ENCODE results near the gene PICALM.

Gene PICALM

DNA sequence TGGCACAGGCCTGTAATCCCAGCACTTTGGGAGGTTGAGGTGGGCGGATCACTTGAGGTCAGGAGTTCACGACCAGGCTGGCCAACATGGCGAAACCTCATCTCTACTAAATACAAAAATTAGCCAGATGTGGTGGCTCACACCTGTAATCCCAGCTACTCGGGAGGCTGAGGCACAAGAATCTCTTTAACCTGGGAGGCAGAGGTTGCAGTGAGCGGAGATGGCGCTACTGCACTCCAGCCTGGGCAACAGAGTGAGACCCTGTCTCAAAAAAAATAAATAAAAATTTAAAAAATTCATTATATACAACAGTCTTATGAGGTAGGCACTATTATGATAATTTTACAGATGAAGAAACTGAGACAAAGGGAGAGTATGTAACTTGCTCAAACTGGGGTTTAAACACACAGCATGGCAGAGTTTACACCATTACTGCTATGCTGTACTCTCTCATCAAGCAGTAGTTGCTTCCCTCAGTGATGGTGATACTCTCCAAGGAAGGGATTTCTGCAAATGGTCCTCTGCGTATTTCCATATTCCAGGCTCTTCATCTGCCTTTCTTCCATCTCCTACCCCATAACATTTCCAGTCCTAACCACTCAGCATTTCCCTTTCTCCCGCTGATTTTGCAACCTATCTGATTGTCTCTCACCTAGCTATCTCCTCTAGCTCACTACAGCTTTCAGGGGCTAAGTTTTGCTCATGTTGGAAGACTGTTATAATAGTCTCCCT is 118.4 kb downstream of the PICALM start:
- Histone ChIP-seq H3K4me3 (ENCODE audit: low read length) (no peak overlapping the region), H3K9me3 (ENCODE audit: control insufficient read depth, low read length) (no peaks in the 10 kb centered on the region), H3K36me3 (ENCODE audit: control insufficient read depth, insufficient read depth, low read length, severe bottlenecking) (peaks cover 13% of the 10 kb centered on the region), H3K9ac (ENCODE audit: low read length) (no peak overlapping the region), H3K4me1 (ENCODE audit: control insufficient read depth, insufficient read depth, low read length) (peaks cover 60% of the 10 kb centered on the region), H3K27me3 (replicated peaks; ENCODE audit: control insufficient read depth, insufficient read depth, low read length) (no peaks in the 10 kb centered on the region)
- DNase-seq (ENCODE audit: low read depth): no peak

- no peak overlapping the region for H3K4me3 ChIP-seq (ENCODE audit: low read length)
- H3K9ac ChIP-seq (ENCODE audit: low read length): no peak overlapping the region
- peaks cover 54% of the 10 kb centered on the region for H3K4me1 ChIP-seq (ENCODE audit: control insufficient read depth, insufficient read depth, low read length)
- no peaks in the 10 kb centered on the region for H3K27me3 ChIP-seq (replicated peaks; ENCODE audit: control insufficient read depth, insufficient read depth, low read length)
- no peak for DNase-seq (ENCODE audit: low read depth)
- H3K36me3 ChIP-seq (ENCODE audit: control insufficient read depth, insufficient read depth, low read length, severe bottlenecking): peaks cover 8% of the 10 kb centered on the region
- no peaks in the 10 kb centered on the region for H3K9me3 ChIP-seq (ENCODE audit: control insufficient read depth, low read length)
Measured at GRCh38 chr11:85949798-85950197, 119.1 kb downstream of the PICALM start.

- Histone ChIP-seq H3K36me3 (ENCODE audit: control insufficient read depth, insufficient read depth, low read length, severe bottlenecking) (peaks cover under 1% of the 10 kb centered on the region), H3K9me3 (ENCODE audit: control insufficient read depth, low read length) (no peaks in the 10 kb centered on the region), H3K27me3 (replicated peaks; ENCODE audit: control insufficient read depth, insufficient read depth, low read length) (no peaks in the 10 kb centered on the region), H3K9ac (ENCODE audit: low read length) (peak overlapping the region; percentile 79), H3K4me1 (ENCODE audit: control insufficient read depth, insufficient read depth, low read length) (peaks cover 46% of the 10 kb centered on the region), H3K4me3 (ENCODE audit: low read length) (no peak overlapping the region)
- no peak for DNase-seq (ENCODE audit: low read depth)
Measured at GRCh38 chr11:85948884-85949283, 120.0 kb downstream of the PICALM start.

DNA sequence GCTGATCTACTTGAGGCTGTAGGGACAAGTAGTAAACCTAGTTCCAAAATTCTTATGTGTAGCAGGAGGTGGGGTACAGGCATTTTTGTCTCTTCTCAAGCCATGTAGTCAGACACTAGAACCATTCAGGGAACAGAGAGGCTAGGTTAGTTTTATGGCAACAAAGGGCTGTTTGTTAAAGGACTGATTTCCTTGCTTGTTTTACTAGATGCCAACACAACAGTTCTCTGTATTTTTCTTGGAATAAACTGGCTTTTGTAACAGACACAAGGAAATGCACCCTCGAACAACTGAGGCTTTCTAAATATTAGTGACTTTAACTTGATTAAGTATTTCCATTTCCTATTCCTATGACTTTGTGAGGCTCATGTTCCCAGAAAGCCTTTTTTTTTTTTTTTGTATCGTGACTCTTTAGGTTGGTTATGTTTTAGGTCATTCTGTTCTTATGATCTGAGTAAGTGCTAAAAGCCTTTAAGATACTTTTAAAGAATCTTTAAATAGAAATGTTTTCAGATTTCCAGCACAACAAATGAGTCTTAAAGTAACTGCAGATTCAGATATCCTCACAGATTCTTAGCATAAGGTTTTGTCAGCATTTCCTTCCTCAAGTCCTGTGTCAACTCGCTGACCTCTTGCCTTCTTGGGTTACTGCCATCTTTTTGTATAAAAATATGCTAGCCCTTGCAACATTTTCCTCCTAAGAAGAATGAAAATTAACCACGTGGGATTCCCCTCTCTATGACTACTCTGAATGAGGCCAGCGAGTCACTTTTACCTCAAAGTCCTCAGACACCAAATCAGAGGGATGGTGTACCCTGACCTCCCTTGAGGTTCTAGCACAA is 121.2 kb downstream of the PICALM start:
- no peaks in the 10 kb centered on the region for H3K36me3 ChIP-seq (ENCODE audit: control insufficient read depth, insufficient read depth, low read length, severe bottlenecking)
- H3K9me3 ChIP-seq (ENCODE audit: control insufficient read depth, low read length): no peaks in the 10 kb centered on the region
- peaks cover 38% of the 10 kb centered on the region for H3K4me1 ChIP-seq (ENCODE audit: control insufficient read depth, insufficient read depth, low read length)
- peak; percentile 91 for DNase-seq (ENCODE audit: low read depth)
- no peaks in the 10 kb centered on the region for H3K27me3 ChIP-seq (replicated peaks; ENCODE audit: control insufficient read depth, insufficient read depth, low read length)
- peak overlapping the region; percentile 47 for H3K4me3 ChIP-seq (ENCODE audit: low read length)
- peak overlapping the region; percentile 79 for H3K9ac ChIP-seq (ENCODE audit: low read length)

DNA sequence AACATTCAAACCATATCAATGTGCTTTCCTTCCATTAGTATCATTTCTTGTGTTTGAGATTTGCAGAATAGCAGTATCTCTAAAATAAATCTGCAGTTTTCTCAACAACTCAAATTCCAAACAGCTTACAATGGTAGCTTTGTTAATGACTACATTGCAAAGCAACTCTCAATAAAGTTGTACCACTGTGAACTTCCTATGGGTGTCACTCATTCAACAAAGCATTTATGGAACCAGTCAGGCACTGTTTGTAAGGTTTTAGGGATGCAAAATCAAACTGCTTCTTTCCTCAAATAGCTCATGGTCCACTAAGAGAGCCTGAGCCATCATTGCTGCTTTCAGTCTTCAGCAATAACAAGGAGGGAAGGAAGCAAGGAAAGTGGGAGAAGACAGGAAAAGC is 122.7 kb downstream of the PICALM start:
- Histone ChIP-seq H3K27me3 (replicated peaks; ENCODE audit: control insufficient read depth, insufficient read depth, low read length) (no peaks in the 10 kb centered on the region), H3K4me1 (ENCODE audit: control insufficient read depth, insufficient read depth, low read length) (peaks cover 38% of the 10 kb centered on the region), H3K9me3 (ENCODE audit: control insufficient read depth, low read length) (no peaks in the 10 kb centered on the region), H3K9ac (ENCODE audit: low read length) (no peak overlapping the region), H3K36me3 (ENCODE audit: control insufficient read depth, insufficient read depth, low read length, severe bottlenecking) (no peaks in the 10 kb centered on the region), H3K4me3 (ENCODE audit: low read length) (no peak overlapping the region)
- DNase-seq (ENCODE audit: low read depth): peak; percentile 34

- no peaks in the 10 kb centered on the region for H3K9me3 ChIP-seq (ENCODE audit: control insufficient read depth, low read length)
- no peak overlapping the region for H3K4me3 ChIP-seq (ENCODE audit: low read length)
- no peaks in the 10 kb centered on the region for H3K27me3 ChIP-seq (replicated peaks; ENCODE audit: control insufficient read depth, insufficient read depth, low read length)
- no peak overlapping the region for H3K9ac ChIP-seq (ENCODE audit: low read length)
- H3K4me1 ChIP-seq (ENCODE audit: control insufficient read depth, insufficient read depth, low read length): peaks cover 38% of the 10 kb centered on the region
- H3K36me3 ChIP-seq (ENCODE audit: control insufficient read depth, insufficient read depth, low read length, severe bottlenecking): no peaks in the 10 kb centered on the region
- no peak for DNase-seq (ENCODE audit: low read depth)
Measured at GRCh38 chr11:85945788-85946187, 123.1 kb downstream of the PICALM start.

DNA sequence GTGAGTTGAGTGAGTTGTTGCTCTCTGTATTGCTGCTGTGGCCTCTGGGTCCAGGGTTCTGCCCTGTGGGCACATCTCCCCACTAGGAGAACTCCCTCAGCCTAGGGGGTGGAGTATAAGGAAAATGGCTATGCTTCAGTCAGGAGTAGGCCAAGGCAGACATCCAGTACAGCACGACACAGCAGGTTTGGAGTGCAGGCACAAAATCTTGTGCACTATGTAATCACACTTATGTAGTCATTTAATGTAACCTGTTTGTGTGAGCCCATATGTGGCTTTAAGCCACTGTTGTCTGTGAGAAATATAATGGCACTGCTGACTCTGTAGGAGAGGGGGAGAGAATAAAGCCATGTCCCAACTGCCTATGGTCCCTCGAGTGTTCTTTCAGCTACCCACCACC is 123.6 kb downstream of the PICALM start:
- no peak for DNase-seq (ENCODE audit: low read depth)
- H3K9me3 ChIP-seq (ENCODE audit: control insufficient read depth, low read length): no peaks in the 10 kb centered on the region
- no peaks in the 10 kb centered on the region for H3K36me3 ChIP-seq (ENCODE audit: control insufficient read depth, insufficient read depth, low read length, severe bottlenecking)
- no peaks in the 10 kb centered on the region for H3K27me3 ChIP-seq (replicated peaks; ENCODE audit: control insufficient read depth, insufficient read depth, low read length)
- H3K4me1 ChIP-seq (ENCODE audit: control insufficient read depth, insufficient read depth, low read length): peaks cover 38% of the 10 kb centered on the region
- H3K9ac ChIP-seq (ENCODE audit: low read length): no peak overlapping the region
- no peak overlapping the region for H3K4me3 ChIP-seq (ENCODE audit: low read length)

- DNase-seq (ENCODE audit: low read depth): peak; percentile 82
- no peaks in the 10 kb centered on the region for H3K27me3 ChIP-seq (replicated peaks; ENCODE audit: control insufficient read depth, insufficient read depth, low read length)
- no peaks in the 10 kb centered on the region for H3K36me3 ChIP-seq (ENCODE audit: control insufficient read depth, insufficient read depth, low read length, severe bottlenecking)
- H3K9ac ChIP-seq (ENCODE audit: low read length): no peak overlapping the region
- no peak overlapping the region for H3K4me3 ChIP-seq (ENCODE audit: low read length)
- H3K4me1 ChIP-seq (ENCODE audit: control insufficient read depth, insufficient read depth, low read length): peaks cover 11% of the 10 kb centered on the region
- H3K9me3 ChIP-seq (ENCODE audit: control insufficient read depth, low read length): no peaks in the 10 kb centered on the region
Measured at GRCh38 chr11:85941380-85941973, 127.4 kb downstream of the PICALM start.

DNA sequence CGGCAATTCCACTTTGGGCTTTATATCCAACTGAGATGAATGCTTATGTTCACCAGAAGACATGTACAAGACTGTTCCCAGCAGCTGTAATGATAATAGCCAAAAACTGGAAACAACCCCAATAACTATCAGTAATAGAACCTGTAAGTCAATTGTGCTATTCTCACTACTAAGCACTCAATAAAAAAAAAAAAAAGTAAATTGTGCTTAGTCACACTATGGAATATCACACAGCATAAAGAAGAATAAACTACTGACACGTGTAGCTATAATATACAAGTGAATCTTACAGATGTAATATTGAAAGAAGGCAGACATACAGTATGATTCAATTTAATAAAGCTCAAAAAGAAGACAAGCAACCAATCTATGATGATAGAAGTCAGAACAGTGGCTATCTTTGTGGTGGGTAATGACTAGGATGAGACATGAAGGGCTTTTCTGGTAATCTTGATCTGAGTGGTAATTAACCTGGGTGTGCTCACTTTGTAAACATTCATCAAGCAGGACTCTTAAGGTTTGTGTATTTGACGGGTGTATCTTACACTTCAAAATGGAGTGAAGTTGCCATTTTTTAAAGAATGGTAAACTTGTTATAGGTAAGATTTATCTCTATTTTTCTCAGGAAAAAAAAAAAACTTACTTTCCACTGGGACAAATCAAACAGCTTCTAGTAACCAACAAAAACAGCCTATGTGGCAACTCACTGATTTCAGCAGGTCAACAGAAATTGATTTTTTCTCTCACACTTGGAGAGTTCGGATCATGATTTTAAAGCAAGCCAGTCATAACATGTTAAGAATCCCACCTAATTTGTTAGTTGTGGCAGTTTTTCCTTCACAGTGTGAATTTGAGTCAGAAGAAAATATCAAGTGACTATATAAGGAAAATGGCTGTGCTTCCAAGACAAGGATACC is 129.5 kb downstream of the PICALM start:
- no peak overlapping the region for H3K9ac ChIP-seq (ENCODE audit: low read length)

GRCh38 chr11:85937835-85938234 is 131.0 kb downstream of the PICALM start:
- H3K36me3 ChIP-seq (ENCODE audit: control insufficient read depth, insufficient read depth, low read length, severe bottlenecking): no peaks in the 10 kb centered on the region
- H3K4me3 ChIP-seq (ENCODE audit: low read length): no peak overlapping the region
- no peak for DNase-seq (ENCODE audit: low read depth)
- no peak overlapping the region for H3K9ac ChIP-seq (ENCODE audit: low read length)
- no peaks in the 10 kb centered on the region for H3K9me3 ChIP-seq (ENCODE audit: control insufficient read depth, low read length)
- no peaks in the 10 kb centered on the region for H3K4me1 ChIP-seq (ENCODE audit: control insufficient read depth, insufficient read depth, low read length)
- peaks cover 3% of the 10 kb centered on the region for H3K27me3 ChIP-seq (replicated peaks; ENCODE audit: control insufficient read depth, insufficient read depth, low read length)

More for the DNA sequence above, 129.5 kb downstream of the PICALM start:
- no peak for DNase-seq (ENCODE audit: low read depth)
- no peak overlapping the region for H3K4me3 ChIP-seq (ENCODE audit: low read length)
- peaks cover 3% of the 10 kb centered on the region for H3K27me3 ChIP-seq (replicated peaks; ENCODE audit: control insufficient read depth, insufficient read depth, low read length)
- H3K4me1 ChIP-seq (ENCODE audit: control insufficient read depth, insufficient read depth, low read length): no peaks in the 10 kb centered on the region
- H3K9me3 ChIP-seq (ENCODE audit: control insufficient read depth, low read length): no peaks in the 10 kb centered on the region
- no peaks in the 10 kb centered on the region for H3K36me3 ChIP-seq (ENCODE audit: control insufficient read depth, insufficient read depth, low read length, severe bottlenecking)
